Activated T-cell treated with anti-CD3 and anti-CD28 coated beads for 24 hours (primary cell): ENCODE measurements around the gene SDR9C7.
"Not testable (repeated sequence)": the region's sequence is repeated elsewhere in the genome, so short reads cannot be mapped to it uniquely, and the experiment has no call there.

ENCODE experiments used
- DNase-seq: peaks from one replicate; pipeline ENCODE4 v3.0.0-alpha.2; 2020; ENCODE audit warnings: low read depth

The SDR9C7 gene

GRCh38 chr12:56953314-56953713 lies 19.1 kb upstream of the SDR9C7 start:
- no peak for DNase-seq

- DNase-seq = no peak
These were observed 17.6 kb upstream of the SDR9C7 start for GRCh38 chr12:56951582-56952339.

GRCh38 chr12:56948881-56949280 lies 14.7 kb upstream of the SDR9C7 start:
- no peak for DNase-seq

GRCh38 chr12:56948457-56948777 lies 14.2 kb upstream of the SDR9C7 start:
- no peak for DNase-seq

GRCh38 chr12:56947633-56948456 lies 13.6 kb upstream of the SDR9C7 start:
- DNase-seq = no peak

- no peak for DNase-seq
These were observed 9.7 kb upstream of the SDR9C7 start for GRCh38 chr12:56943878-56944277.

GRCh38 chr12:56943374-56943773 lies 9.2 kb upstream of the SDR9C7 start:
- DNase-seq = not testable (repeated sequence)

- no peak for DNase-seq
These were observed 7.2 kb upstream of the SDR9C7 start for GRCh38 chr12:56941299-56942017.

- not testable (repeated sequence) for DNase-seq
These were observed 6.7 kb upstream of the SDR9C7 start for GRCh38 chr12:56940942-56941298.

- DNase-seq = no peak
These were observed 1.5 kb upstream of the SDR9C7 start for GRCh38 chr12:56935752-56936151.

- no peak for DNase-seq
These were observed 949 bp upstream of the SDR9C7 start for GRCh38 chr12:56935157-56935556.

- DNase-seq = no peak
These were observed 1.3 kb downstream of the SDR9C7 start for GRCh38 chr12:56932867-56933266.

GRCh38 chr12:56932146-56932545 lies 2.1 kb downstream of the SDR9C7 start:
- no peak for DNase-seq

- DNase-seq = no peak
These were observed 2.7 kb downstream of the SDR9C7 start for GRCh38 chr12:56931474-56931978.

- DNase-seq = no peak
These were observed 4.0 kb downstream of the SDR9C7 start for GRCh38 chr12:56930241-56930640.

GRCh38 chr12:56929780-56930179 lies 4.4 kb downstream of the SDR9C7 start:
- DNase-seq = no peak

- no peak for DNase-seq
These were observed 5.9 kb downstream of the SDR9C7 start for GRCh38 chr12:56928262-56928661.

GRCh38 chr12:56927281-56927680 lies 6.9 kb downstream of the SDR9C7 start:
- DNase-seq = no peak

- DNase-seq = no peak
These were observed 12.2 kb downstream of the SDR9C7 start for GRCh38 chr12:56922031-56922430.

GRCh38 chr12:56921346-56921745 lies 12.9 kb downstream of the SDR9C7 start:
- DNase-seq = no peak

- not testable (repeated sequence) for DNase-seq
These were observed 16.1 kb downstream of the SDR9C7 start for GRCh38 chr12:56918139-56918538.

- no peak for DNase-seq
These were observed 17.2 kb downstream of the SDR9C7 start for GRCh38 chr12:56916996-56917333.
